HCT116 (cell line): ENCODE measurements around the gene C10orf105. TPM values are rescaled to one million over a fixed set of nuclear protein-coding genes. Genes with fewer than 3 reads are reported as not detected.

Experiments used
- ATAC-seq: fragments of 200-7000 bp; cut with Tn5 transposase; 2 replicates; pipeline ENCODE4 v1.9.1; 2020; ENCODE audit warnings: mild to moderate bottlenecking, moderate library complexity
- BruUV-seq: library from RNA; stranded (reverse); fragments of 400-500 nt; replicated peaks from 2 replicates; lab custom pipeline; 2021; lab: Mats Ljungman, UMichigan
- CTCF ChIA-PET: fragments of 300-600 bp; sonication (Branson Sonifier 250); formaldehyde crosslinking; loops from one replicate; lab custom pipeline; 2021; ENCODE audit warnings: antibody characterized with exemption; lab: Charles Lee
- POLR2A ChIA-PET: fragments of 300-600, 350-600 bp; sonication (Branson Sonifier 250); formaldehyde crosslinking; loops from one replicate; lab custom pipeline; 2021; ENCODE audit warnings: antibody characterized with exemption; lab: Charles Lee
- RAD21 ChIA-PET, 2 experiments: fragments of 300-600 bp; sonication (Branson Sonifier 250); formaldehyde crosslinking; loops; one replicate each; lab custom pipeline; 2023; ENCODE audit warnings: low total read pairs in 2 of 2; ENCODE audit not compliant: uncharacterized antibody in 2 of 2, unreplicated experiment in 2 of 2, low non-redundant PET in 1 of 2; lab: Charles Lee
- DNase-seq: peaks from one replicate; pipeline ENCODE4 v3.0.0-alpha.2; 2010; ENCODE audit warnings: low read depth, low spot score
- H2AFZ ChIP-seq: fragments of 200-600 bp; shearing (Covaris generic), sonication (generic); 2 replicates; pipeline ENCODE4 v1.6.1; 2017; ENCODE audit warnings: low read depth, mixed run types, mixed read lengths, antibody characterized with exemption, low read length; ENCODE audit not compliant: poor library complexity, severe bottlenecking
- H3K27ac ChIP-seq: 2 replicates; pipeline ENCODE4 v1.5.1; 2012; ENCODE audit warnings: low read depth, low read length
- H3K27me3 ChIP-seq: fragments of 200-600 bp; sonication (generic); 2 replicates; pipeline ENCODE4 v1.6.1; 2016; ENCODE audit warnings: mixed run types, low read length, mixed read lengths; ENCODE audit not compliant: insufficient read depth
- H3K36me3 ChIP-seq, 2 experiments: fragments of 200-500 bp in 1 of 2; fragments of 200-600 bp in 1 of 2; sonication (Bioruptor generic) in 1 of 2; sonication (generic) in 1 of 2; 2 replicates each; pipeline versions ENCODE4 v1.5.1 to v1.6.1; 2014 to 2016; ENCODE audit warnings: low read length in 2 of 2, inconsistent platforms in 1 of 2, mixed read lengths in 1 of 2, mixed run types in 1 of 2; ENCODE audit not compliant: insufficient read depth in 2 of 2, control insufficient read depth in 1 of 2
- H3K4me1 ChIP-seq, 2 experiments: fragments of 200-600 bp in 1 of 2; sonication (generic) in 1 of 2; 2 replicates each; pipeline versions ENCODE4 v1.5.1 to v1.6.1; 2012 to 2017; ENCODE audit warnings: low read length in 2 of 2, inconsistent platforms in 1 of 2, mild to moderate bottlenecking in 1 of 2, mixed read lengths in 1 of 2, mixed run types in 1 of 2, moderate library complexity in 1 of 2; ENCODE audit not compliant: insufficient read depth in 2 of 2, control insufficient read depth in 1 of 2
- H3K4me2 ChIP-seq: fragments of 200-600 bp; sonication (generic); 2 replicates; pipeline ENCODE4 v1.6.1; 2017; ENCODE audit warnings: mixed run types, low read length, mixed read lengths
- H3K4me3 ChIP-seq, 2 experiments: fragments of 200-600 bp in 1 of 2; sonication (generic) in 1 of 2; replicated peaks in 1 of 2; 2 replicates each; pipeline ENCODE4 v1.5.1; 2011 to 2016; ENCODE audit warnings: low read length in 2 of 2, control low read depth in 1 of 2, low read depth in 1 of 2, mild to moderate bottlenecking in 1 of 2, mixed read lengths in 1 of 2, mixed run types in 1 of 2
- H3K79me2 ChIP-seq: fragments of 200-600 bp; sonication (generic); 2 replicates; pipeline ENCODE4 v1.6.1; 2017; ENCODE audit warnings: mild to moderate bottlenecking, mixed run types, low read length, moderate library complexity, mixed read lengths; ENCODE audit not compliant: insufficient read depth
- H3K9ac ChIP-seq: fragments of 200-600 bp; sonication (generic); 2 replicates; pipeline ENCODE4 v1.6.1; 2016; ENCODE audit warnings: low read length, mixed read lengths
- H3K9me2 ChIP-seq: fragments of 200-600 bp; sonication (generic), shearing (Covaris generic); 2 replicates; pipeline ENCODE4 v1.6.1; 2017; ENCODE audit warnings: mixed run types, mild to moderate bottlenecking, moderate library complexity; ENCODE audit not compliant: insufficient read depth
- H3K9me3 ChIP-seq, 2 experiments: fragments of 200-500 bp in 1 of 2; fragments of 200-600 bp in 1 of 2; sonication (Bioruptor generic) in 1 of 2; sonication (generic) in 1 of 2; 2 replicates each; pipeline ENCODE4 v1.6.1; 2014 to 2017; ENCODE audit warnings: low read length in 2 of 2, mixed read lengths in 2 of 2, inconsistent platforms in 1 of 2, low read depth in 1 of 2, mild to moderate bottlenecking in 1 of 2, mixed run types in 1 of 2, moderate library complexity in 1 of 2; ENCODE audit not compliant: control insufficient read depth in 1 of 2, insufficient read depth in 1 of 2
- H4K20me1 ChIP-seq: fragments of 200-600 bp; sonication (generic), shearing (Covaris generic); 2 replicates; pipeline ENCODE4 v1.6.1; 2017; ENCODE audit warnings: mixed run types, mild to moderate bottlenecking, moderate library complexity; ENCODE audit not compliant: insufficient read depth
- ATF3 ChIP-seq: IDR thresholded peaks from 2 replicates; pipeline ENCODE4 v1.6.1; 2012
- CEBPB ChIP-seq: IDR thresholded peaks from 2 replicates; pipeline ENCODE4 v1.6.1; 2012; ENCODE audit warnings: low read depth
- CTCF ChIP-seq, 3 experiments: fragments of 200-600 bp in 1 of 3; sonication (generic) in 1 of 3; IDR thresholded peaks in 2 of 3; conservative IDR thresholded peaks in 1 of 3; 2 replicates each; pipeline ENCODE4 v1.5.1; 2012 to 2017; ENCODE audit warnings: low read depth in 2 of 3, low read length in 2 of 3, antibody characterized with exemption in 1 of 3, borderline replicate concordance in 1 of 3, control low read depth in 1 of 3, mild to moderate bottlenecking in 1 of 3, mixed read lengths in 1 of 3, mixed run types in 1 of 3, moderate library complexity in 1 of 3; ENCODE audit not compliant: insufficient read depth in 1 of 3
- EGR1 ChIP-seq: IDR thresholded peaks from 2 replicates; pipeline ENCODE4 v1.6.1; 2012; ENCODE audit warnings: low read depth
- ELF1 ChIP-seq: IDR thresholded peaks from 2 replicates; pipeline ENCODE4 v1.6.1; 2012; ENCODE audit warnings: low read depth, borderline replicate concordance
- EZH2phosphoT487 ChIP-seq: fragments of 200-600 bp; IDR thresholded peaks from 2 replicates; pipeline ENCODE4 v1.6.1; 2018; ENCODE audit warnings: antibody characterized with exemption, borderline replicate concordance
- FOSL1 ChIP-seq: IDR thresholded peaks from 2 replicates; pipeline ENCODE4 v1.6.1; 2012; ENCODE audit warnings: low read depth
- MAX ChIP-seq: IDR thresholded peaks from 2 replicates; pipeline ENCODE4 v1.6.1; 2012
- POLR2A ChIP-seq: IDR thresholded peaks from 2 replicates; pipeline ENCODE4 v1.7.0; 2011; ENCODE audit warnings: borderline replicate concordance; ENCODE audit not compliant: insufficient read depth, insufficient read length; ENCODE audit errors: extremely low read depth
- POLR2AphosphoS5 ChIP-seq: IDR thresholded peaks from 2 replicates; pipeline ENCODE4 v1.6.1; 2011; ENCODE audit warnings: mild to moderate bottlenecking, low read depth, low read length, moderate library complexity
- RAD21 ChIP-seq: IDR thresholded peaks from 2 replicates; pipeline ENCODE4 v1.6.1; 2012; ENCODE audit warnings: low read depth, mild to moderate bottlenecking
- SIN3A ChIP-seq: IDR thresholded peaks from 2 replicates; pipeline ENCODE4 v1.6.1; 2012; ENCODE audit warnings: low read depth
- SP1 ChIP-seq: IDR thresholded peaks from 2 replicates; pipeline ENCODE4 v1.6.1; 2012; ENCODE audit warnings: low read depth
- SRF ChIP-seq: IDR thresholded peaks from 2 replicates; pipeline ENCODE4 v1.6.1; 2012; ENCODE audit warnings: low read depth
- ZBTB33 ChIP-seq: IDR thresholded peaks from 2 replicates; pipeline ENCODE4 v1.6.1; 2011; ENCODE audit warnings: mild to moderate bottlenecking, low read length, moderate library complexity; ENCODE audit not compliant: insufficient replicate concordance; ENCODE audit errors: extremely low read depth
- ZFX ChIP-seq: fragments of 450-650 bp; IDR thresholded peaks from 2 replicates; pipeline ENCODE4 v1.6.1; 2017
- ZNF274 ChIP-seq: fragments of 200-500 bp; sonication (Bioruptor generic); IDR thresholded peaks from 2 replicates; pipeline ENCODE4 v1.6.1; 2014; ENCODE audit warnings: mild to moderate bottlenecking, low read depth, low read length, inconsistent platforms
- intact Hi-C: fragments of 100-400 bp; cut with micrococcal nuclease; formaldehyde crosslinking; loops from 2 replicates; pipeline ENCODE4 v1.10.0; 2022
- total RNA-seq: library from RNA; stranded (reverse); gene quantifications from one replicate; pipeline ENCODE4 v1.2.1, GENCODE V29; 2021; ENCODE audit not compliant: unreplicated experiment

The C10orf105 gene
- total RNA-seq, 1 experiment from 2014 or later = not detected

GRCh38 chr10:71691405-71691804, 28.2 kb downstream of the C10orf105 start:
- Histone ChIP-seq H3K4me2 (no peak overlapping the region), H3K4me1 (peaks cover 0 to 2% of the 10 kb centered on the region in 2 experiments; a peak in 1 of 4 replicates), H3K4me3 (no peak overlapping the region), H2AFZ (no peak overlapping the region), H3K9ac (no peak overlapping the region), H3K9me3 (no peaks in the 10 kb centered on the region; a peak in 1 of 4 replicates), H4K20me1 (no peaks in the 10 kb centered on the region), H3K79me2 (no peaks in the 10 kb centered on the region), H3K9me2 (no peaks in the 10 kb centered on the region), H3K36me3 (no peaks in the 10 kb centered on the region), H3K27me3 (no peaks in the 10 kb centered on the region), H3K27ac (no peak overlapping the region)
- no peak for TF ChIP-seq ELF1
- no peak for TF ChIP-seq FOSL1
- TF ChIP-seq EGR1 = no peak
- no peak for TF ChIP-seq RAD21
- no peak for TF ChIP-seq ZFX
- no peak for TF ChIP-seq EZH2phosphoT487
- TF ChIP-seq MAX = no peak
- no peak for TF ChIP-seq CTCF (IDR thresholded peaks at IDR 0.05 in 2 of 3, conservative IDR thresholded peaks at IDR 0.05 in 1 of 3; ENCODE audit: borderline replicate concordance in 1 of 3, insufficient read depth in 1 of 3, low read depth in 2 of 3, low read length in 2 of 3)
- no peak for TF ChIP-seq SP1
- no peak for TF ChIP-seq SRF
- TF ChIP-seq CEBPB = no peak
- no peak for TF ChIP-seq ZBTB33
- no peak for TF ChIP-seq SIN3A
- no peak for TF ChIP-seq ZNF274
- TF ChIP-seq POLR2A = no peak
- no peak for TF ChIP-seq POLR2AphosphoS5
- no peak for TF ChIP-seq ATF3
- ChIA-PET CTCF (interaction anchor here (2.8 kb wide), 1 partner anchor 17 kb away, joined by 8 read pairs; no protein-coding TSS in a partner anchor), RAD21 (no interaction called here), POLR2A (no interaction called here)
- no peak for DNase-seq
- no TSS peak for BruUV-seq
- intact Hi-C loops = no loop called here
- ATAC-seq = no peak
